ENCODE measurements around the gene SORCS3. TPM values are rescaled to one million over a fixed set of nuclear protein-coding genes. Genes with fewer than 3 reads are reported as not detected.

SORCS3 gene
- total and polyA plus RNA-seq, 9 of the 15 experiments (the other 6 are each of a cell fraction or from before 2014, with no cell fraction given): not detected

- ATAC-seq: no peak
- WGBS (ENCODE audit: insufficient coverage, low coverage, missing lambda C conversion rate): 0% methylated on average over 3 of the region's 3 CpGs
- H4K20me1 ChIP-seq (replicated peaks; ENCODE audit: control insufficient read depth, insufficient read depth, low read length): no peaks in the 10 kb centered on the region
- POLR2A ChIA-PET: interaction anchor here (0.7 to 0.8 kb wide), 2 partner anchors 212 to 1997 kb away, joined by 3 read pairs; no protein-coding TSS in a partner anchor
- no peak overlapping the region for H2AFZ ChIP-seq (ENCODE audit: low read depth, low read length)
- intact Hi-C loops (cut with micrococcal nuclease): no loop called here
- no peak overlapping the region for H3K9ac ChIP-seq (ENCODE audit: insufficient read depth in 1 of 2, low read depth in 2 of 2, low read length in 2 of 2)
- H3K4me1 ChIP-seq (replicated peaks in 1 of 2; ENCODE audit: control insufficient read depth in 2 of 2, insufficient read depth in 2 of 2, low read length in 2 of 2): no peaks in the 10 kb centered on the region
- H3K4me3 ChIP-seq: no peak overlapping the region
- H3K4me2 ChIP-seq (ENCODE audit: insufficient read depth, low read length): no peak overlapping the region
- CTCF ChIA-PET (ENCODE audit: low intra/inter-chr PET ratio): no interaction called here
- TF ChIP-seq MAFG (tag; conservative IDR thresholded peaks at IDR 0.05) (no peak), HES1 (IDR thresholded peaks at IDR 0.05; ENCODE audit: low read depth) (no peak), FOXA1 (IDR thresholded peaks at IDR 0.05; ENCODE audit: borderline replicate concordance) (no peak), GMEB1 (CRISPR knock-in tag; IDR thresholded peaks at IDR 0.05) (no peak), MTA2 (IDR thresholded peaks at IDR 0.05; ENCODE audit: low read depth) (no peak), E2F6 (IDR thresholded peaks at IDR 0.05; ENCODE audit: borderline replicate concordance in 1 of 2, extremely low read depth in 1 of 2, insufficient read depth in 1 of 2, insufficient read length in 1 of 2, low read depth in 1 of 2, low read length in 1 of 2, poor library complexity in 1 of 2, severe bottlenecking in 1 of 2) (no peak), GABPB2 (CRISPR knock-in tag; conservative IDR thresholded peaks at IDR 0.05) (no peak), HBP1 (CRISPR knock-in tag; IDR thresholded peaks at IDR 0.05) (no peak), ZNF212 (CRISPR knock-in tag; IDR thresholded peaks at IDR 0.05) (no peak), PCBP1 (IDR thresholded peaks at IDR 0.05; ENCODE audit: low read depth, low read length, poor library complexity, severe bottlenecking) (no peak), TBP (optimal IDR thresholded peaks at IDR 0.05; ENCODE audit: low read depth, low read length) (no peak)
- no peaks in the 10 kb centered on the region for H3K9me3 ChIP-seq (replicated peaks; ENCODE audit: control insufficient read depth, insufficient read depth, low read depth, low read length)
- no TSS peak for BruUV-seq (replicated peaks)
- no peaks in the 10 kb centered on the region for H3K9me1 ChIP-seq (ENCODE audit: control insufficient read depth, insufficient read depth, low read length)
- H3K36me3 ChIP-seq (ENCODE audit: control insufficient read depth, insufficient read depth, low read length): no peaks in the 10 kb centered on the region
- H3K27ac ChIP-seq (ENCODE audit: extremely low read depth, low read depth, low read length): no peak overlapping the region
- DNase-seq (ENCODE audit: extremely low read depth in 1 of 4, low spot score in 3 of 4): no peak
- H3K27me3 ChIP-seq (ENCODE audit: control insufficient read depth in 2 of 2, insufficient read depth in 2 of 2, low read length in 2 of 2): no peaks in the 10 kb centered on the region
- no peak for FAIRE-seq
- in situ Hi-C loops (cut with MboI): no loop called here
- H3K79me2 ChIP-seq (ENCODE audit: control insufficient read depth, insufficient read depth, low read length): no peaks in the 10 kb centered on the region
Observed at GRCh38 chr10:104650635-104651331, 9.7 kb downstream of the SORCS3 start.

Data from K562 (cell line).